ENCODE measurements around the gene TEP1. TPM values are rescaled to one million over a fixed set of nuclear protein-coding genes. Genes with fewer than 3 reads are reported as not detected.

TEP1 gene
- total RNA-seq, 1 experiment from 2014 or later = 12.6 TPM

DNA sequence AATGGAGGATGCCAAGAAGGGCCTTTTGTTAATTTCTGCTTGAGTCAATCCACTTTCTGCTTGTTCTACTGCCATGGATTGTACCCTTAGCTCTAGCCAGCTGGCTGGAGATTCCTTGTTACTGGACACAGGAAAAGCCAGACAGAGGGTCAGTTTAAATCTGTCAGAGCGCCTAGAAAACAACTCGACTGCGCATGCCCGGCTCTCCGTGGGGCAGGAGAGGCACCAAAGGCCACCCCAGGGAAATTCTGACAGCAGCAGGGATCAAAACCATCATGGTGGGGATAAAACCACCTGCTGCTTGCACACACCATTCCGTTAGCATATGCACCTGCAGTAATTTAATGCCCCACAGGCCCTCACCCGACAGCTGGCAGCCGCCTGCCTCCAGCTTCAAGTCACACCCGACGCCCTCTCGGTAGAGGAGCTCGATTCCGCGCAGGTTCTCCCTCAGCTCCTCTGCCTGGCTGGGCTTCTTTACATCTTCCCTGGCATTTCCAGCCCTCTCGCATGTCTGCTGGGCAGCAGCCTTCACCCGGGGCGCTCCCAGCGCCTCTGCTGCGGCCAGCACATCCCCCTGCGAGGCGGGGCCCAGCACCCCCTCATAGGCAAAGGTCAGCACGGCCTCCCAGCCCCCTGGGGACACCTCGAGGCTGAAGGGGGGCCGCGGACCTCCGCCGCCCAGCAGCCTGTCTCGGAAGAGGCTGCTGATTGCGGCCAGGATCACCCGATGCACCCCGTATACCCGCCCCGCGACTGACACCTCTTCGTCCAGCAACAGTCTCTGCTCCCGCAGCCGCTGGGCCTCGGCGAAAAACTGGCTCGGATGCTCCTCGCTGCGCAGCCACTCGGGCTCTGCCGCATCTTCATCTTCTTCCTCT lies 21.6 kb upstream of the TEP1 start:
- no peak for DNase-seq (ENCODE audit: low spot score)

- DNase-seq (ENCODE audit: low spot score) = no peak
Observed at GRCh38 chr14:20429801-20430669, 16.7 kb upstream of the TEP1 start.

DNA sequence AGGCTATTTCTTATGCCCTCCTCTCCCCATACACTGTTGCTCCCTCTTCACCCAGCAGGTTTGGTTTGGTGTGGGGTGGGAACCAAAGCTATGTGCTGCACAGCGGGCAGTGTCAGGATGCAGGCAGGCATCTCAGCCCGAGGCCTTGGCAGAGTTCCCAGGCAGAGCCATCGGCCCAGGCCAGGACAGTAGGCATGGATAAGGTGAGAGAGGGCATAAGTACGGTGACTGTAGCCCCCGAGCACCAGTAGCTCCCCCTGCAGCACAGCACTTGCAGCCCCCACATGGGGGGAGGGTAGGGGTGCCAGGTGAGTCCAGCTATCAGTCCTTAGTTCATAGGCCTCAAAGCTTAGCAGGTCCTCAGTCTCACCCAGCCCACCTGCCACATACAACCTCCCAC lies 15.5 kb upstream of the TEP1 start:
- peak; percentile 23 for DNase-seq (ENCODE audit: low spot score)

DNA sequence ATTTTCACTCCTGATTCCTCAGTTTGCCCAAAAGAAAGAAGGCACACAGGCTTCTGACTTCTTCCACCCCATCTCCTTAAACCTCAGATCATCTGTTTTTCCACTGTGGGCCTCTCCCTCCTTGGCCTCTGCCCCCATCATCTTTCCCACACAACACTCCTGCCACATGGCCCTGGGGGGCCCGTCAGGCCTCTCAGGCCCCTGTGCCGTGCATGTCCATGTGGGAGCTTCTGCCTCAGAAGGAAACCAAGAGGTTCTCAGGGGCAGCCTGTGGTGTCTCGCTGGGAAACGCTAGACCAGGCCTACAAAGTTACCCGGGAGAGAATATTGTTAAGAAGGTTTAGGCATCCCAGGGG lies 14.7 kb upstream of the TEP1 start:
- no peak for DNase-seq (ENCODE audit: low spot score)

DNA sequence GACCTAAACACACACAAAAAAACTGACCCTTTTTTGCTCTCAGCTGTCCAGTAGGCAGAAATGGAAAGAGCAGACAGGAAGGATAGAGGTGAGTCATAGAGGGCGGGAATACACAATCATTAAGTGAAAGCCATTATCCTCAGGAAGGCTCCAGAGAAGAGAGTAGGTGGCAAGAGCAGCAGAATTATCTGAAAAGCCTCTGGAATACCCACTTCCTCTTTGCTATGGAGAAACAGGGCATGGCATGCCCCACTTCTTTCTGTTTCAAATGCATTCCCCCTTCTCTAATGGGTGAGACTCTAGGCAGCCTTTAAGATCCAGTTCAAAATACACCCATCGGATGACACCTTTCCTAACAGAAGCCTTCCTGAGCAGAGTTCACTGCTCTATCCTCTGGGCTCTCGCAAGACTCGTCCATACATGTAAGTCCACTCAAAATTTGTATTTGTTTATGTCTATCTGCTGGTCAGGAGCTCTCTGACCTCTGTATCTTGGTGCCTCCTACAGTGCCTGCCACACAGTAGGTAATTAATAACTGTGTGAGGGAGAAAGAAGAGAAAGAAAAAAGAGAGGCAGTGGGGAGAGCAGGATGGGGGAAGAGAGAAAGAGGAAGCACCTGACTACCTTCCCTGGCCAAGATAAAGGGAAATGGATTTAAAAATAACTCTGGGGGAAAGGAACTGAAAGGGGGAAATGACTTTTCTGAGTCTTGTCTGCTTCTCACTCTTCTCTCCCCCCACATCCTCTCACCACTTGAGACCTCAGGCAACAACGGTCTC lies 14.1 kb upstream of the TEP1 start:
- DNase-seq (ENCODE audit: low spot score) = peak; percentile 61

DNA sequence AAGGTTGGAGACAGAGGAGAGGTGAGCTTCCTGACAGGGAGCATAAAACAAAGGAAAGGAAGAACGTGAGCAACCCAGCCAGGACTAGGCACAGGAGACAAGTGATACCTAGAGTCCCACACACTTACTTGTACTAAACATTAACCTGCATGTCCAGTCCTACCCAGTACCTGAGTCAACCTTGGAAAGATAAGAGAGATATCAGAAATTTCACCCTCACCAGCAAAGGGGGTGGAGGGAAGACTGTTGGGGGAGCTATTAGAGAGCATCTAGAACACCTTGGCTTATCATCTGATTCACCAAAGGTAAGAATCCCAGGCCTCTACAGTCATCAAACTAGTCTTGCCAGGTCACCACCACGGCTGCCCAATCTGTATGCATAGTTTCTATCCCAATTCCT lies 11.6 kb upstream of the TEP1 start:
- no peak for DNase-seq (ENCODE audit: low spot score)

GRCh38 chr14:20422886-20423285 lies 9.6 kb upstream of the TEP1 start:
- no peak for DNase-seq (ENCODE audit: low spot score)

DNA sequence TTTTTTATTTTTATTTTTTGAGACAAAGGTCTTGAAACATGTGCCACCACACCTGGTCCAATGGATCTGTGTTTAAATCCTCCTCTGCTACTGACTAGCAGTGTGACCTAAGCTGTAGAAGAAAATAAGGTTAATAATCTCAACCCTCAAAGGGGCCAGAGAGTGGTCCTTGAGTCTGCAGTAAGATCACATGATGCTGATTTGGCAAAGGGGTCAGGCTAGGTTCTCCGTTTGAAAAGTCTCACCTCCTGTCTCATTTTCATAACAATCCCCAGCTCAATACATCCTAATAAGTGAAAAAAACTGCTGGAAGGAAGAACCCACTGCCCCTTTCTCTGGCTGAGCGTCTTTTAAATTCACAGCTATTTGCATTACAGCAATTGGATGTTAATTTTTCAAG lies 8.0 kb upstream of the TEP1 start:
- no peak for DNase-seq (ENCODE audit: low spot score)

- no peak for DNase-seq (ENCODE audit: low spot score)
Observed at GRCh38 chr14:20419419-20419818, 6.1 kb upstream of the TEP1 start.

DNA sequence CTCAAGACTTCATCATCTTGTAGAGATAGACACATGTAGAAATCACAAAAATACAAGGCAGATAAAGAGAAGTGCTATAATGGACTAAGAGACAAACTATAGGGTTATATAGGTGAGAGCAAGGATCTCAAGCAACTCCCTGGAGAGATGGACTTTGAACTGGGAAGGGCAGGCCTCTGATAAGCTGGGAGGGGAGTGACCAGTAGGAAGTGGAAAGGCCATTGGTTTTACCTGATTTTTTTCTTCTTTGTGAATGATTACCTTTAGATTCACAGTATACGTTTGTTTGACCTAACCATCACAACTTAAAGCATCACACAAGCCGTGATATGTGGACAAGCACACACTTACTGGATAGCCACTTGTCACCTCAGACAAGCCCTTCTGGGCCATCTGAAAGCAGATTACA lies 5.2 kb upstream of the TEP1 start:
- peak; percentile 70 for DNase-seq (ENCODE audit: low spot score)

- peak; percentile 46 for DNase-seq (ENCODE audit: low spot score)
Observed at GRCh38 chr14:20417250-20418186, 4.2 kb upstream of the TEP1 start.

DNA sequence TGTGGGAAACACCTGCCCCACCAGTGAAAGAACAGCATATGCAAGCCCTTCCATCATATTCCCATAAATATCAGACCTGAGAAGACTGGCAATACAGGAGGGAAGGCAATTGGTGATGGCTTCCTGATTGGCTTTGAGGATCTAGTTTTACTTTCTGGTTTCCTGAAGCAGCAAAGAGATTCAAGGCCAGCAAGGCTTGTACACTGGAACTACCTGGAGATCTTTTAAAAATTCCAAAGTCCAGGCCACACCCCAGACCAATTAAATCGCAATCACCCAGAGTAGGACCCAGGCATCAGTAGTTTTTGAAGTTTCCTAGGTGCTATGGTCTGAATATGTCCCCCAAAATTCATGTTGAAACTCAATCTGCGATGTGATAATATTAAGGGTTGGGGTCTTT lies 2.9 kb upstream of the TEP1 start:
- no peak for DNase-seq (ENCODE audit: low spot score)

DNA sequence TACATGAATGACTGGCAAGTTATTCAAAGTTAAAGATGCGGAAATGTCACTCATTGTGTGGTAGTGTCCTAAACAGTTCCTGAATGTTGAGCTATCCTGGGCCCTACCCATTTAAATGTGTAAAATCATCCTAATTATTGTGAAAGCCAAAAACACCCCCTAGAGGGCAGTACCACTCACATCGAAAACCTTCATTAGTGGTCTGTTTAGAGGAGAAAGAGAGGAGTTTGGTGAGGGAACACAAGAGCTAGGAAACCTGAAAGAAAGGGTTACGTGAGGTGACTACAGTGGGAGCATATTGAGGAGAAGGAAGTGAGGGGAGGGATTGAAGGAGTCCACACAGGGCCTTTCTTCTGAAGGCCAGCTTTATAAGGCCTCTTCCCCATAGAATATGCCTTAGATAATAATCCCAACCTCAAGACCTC lies 2.5 kb upstream of the TEP1 start:
- DNase-seq (ENCODE audit: low spot score) = peak; percentile 69

- peak; percentile 41 for DNase-seq (ENCODE audit: low spot score)
Observed at GRCh38 chr14:20413744-20414082, 412 bp upstream of the TEP1 start.

DNA sequence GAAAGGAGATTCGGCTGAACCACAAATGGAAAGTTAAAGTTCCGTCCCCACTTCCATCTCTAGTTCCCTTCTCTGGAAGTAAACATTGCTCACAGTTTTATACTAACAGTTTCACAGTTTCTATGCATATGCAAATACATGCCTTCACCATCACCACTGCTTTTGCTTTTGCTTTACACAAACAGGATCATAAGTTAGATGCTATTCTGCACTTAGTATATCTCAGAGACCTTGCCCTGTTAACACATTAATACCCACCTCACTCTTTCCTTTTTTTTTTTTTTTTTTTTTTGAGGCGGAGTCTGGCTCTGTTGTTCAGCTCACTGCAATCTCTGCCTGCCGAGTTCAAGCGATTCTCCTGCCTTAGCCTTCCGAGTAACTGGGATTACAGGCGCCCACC lies 890 bp downstream of the TEP1 start:
- no peak for DNase-seq (ENCODE audit: low spot score)

DNA sequence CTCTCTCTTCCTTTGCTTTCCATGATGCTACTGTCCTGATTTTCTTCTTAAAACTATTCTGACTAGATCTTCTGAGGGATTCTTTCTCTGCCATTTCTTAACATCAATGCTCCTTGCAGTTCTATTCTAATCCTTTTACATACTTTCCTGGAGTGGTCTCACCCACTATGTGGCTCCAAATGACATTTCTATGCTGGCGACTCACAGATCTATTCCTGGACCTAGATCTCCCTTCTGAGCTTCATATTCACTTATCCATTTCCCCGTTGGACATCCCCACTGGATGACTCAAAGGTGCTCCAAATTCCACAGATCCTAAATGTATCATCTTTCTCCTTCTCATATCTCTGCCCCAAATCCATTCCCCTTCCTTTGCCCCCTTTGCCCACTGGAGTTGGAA lies 4.1 kb downstream of the TEP1 start:
- no peak for DNase-seq (ENCODE audit: low spot score)

- no peak for DNase-seq (ENCODE audit: low spot score)
Observed at GRCh38 chr14:20403521-20403920, 9.8 kb downstream of the TEP1 start.

DNA sequence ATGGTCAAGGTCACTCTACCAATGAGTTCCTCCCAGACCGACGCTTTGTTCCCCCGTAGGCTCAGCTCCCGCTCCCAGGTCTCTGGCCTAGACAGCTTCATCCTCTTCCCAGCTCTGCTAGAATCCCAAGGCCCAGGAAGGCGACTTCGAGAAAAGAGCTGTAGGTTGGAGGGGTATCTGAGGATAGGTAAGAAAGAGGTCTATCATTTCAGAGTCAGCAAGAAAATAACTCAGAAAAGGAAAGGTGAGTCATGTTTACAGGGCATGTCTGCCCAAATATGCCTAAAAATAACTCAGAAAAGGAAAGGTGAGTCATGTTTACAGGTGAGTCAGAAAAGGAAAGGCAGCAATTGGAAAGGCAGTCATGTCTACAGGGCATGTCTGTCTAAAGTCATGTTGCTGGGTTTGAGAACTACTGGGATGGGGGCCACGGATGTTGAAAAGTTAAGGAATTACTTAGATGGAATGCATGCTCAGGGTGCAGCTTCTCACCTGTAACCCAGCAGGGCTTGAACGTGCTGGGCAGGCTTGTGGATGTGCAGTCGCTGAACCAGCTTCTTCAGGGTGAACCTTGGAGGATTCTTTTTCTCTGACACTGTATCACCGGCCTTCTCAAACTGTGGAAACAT lies 12.2 kb downstream of the TEP1 start:
- DNase-seq (ENCODE audit: low spot score) = peak; percentile 51

DNA sequence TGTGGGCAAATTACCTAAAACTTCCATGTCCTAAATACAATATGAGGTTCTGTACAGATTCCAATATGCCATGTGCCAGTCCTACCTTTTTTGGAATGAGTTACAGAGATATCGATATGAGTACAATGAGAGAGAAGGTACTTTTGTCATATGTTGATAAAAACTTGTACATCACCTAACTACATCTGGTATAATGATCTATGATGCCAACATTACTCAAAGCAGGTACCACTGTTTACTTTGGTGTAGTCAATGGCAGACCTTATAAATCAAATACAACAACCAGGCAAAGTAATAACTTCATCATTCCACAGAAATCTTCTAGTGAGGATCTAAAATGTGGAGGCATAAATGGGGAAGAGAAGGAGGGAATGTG lies 12.7 kb downstream of the TEP1 start:
- DNase-seq (ENCODE audit: low spot score) = peak; percentile 50

GRCh38 chr14:20397511-20397910 lies 15.8 kb downstream of the TEP1 start:
- DNase-seq (ENCODE audit: low spot score) = no peak

DNA sequence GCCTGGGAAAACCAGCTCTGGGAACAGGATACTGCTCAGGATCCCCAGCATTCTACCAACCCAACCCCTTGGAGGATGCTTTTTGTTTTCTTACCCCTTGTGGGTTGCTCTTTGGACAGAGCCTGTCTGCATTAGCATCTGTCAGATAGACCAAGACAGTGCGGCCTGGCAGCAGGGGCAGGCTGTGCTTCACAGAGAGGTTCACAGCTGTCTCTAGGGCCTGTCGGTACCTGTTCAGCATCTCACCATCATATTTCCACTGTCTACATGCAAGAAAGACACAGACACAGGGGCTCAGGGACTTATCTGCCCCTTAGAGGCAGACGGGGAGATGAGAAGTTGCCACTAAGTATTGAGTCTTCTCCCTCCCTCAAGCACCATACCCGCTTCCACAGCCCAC lies 21.8 kb downstream of the TEP1 start:
- no peak for DNase-seq (ENCODE audit: low spot score)

All from HT-29 (cell line).